Tibial nerve (tissue), 4 donors: ENCODE data around the gene CFAP299. TPM values are rescaled to one million over a fixed set of nuclear protein-coding genes. Genes with fewer than 3 reads are reported as not detected.

Experiments used
- DNase-seq, 2 donors: peaks; one replicate each; pipeline ENCODE4 v3.0.0-alpha.2; 2019; ENCODE audit warnings: low spot score in 2 of 2
- H3K27ac ChIP-seq, 4 donors: fragments of 200-600 bp; sonication (generic) in 3 of 4; one replicate each; pipeline ENCODE4 v1.5.1; 2017 to 2019; ENCODE audit warnings: mild to moderate bottlenecking in 1 of 4
- H3K27me3 ChIP-seq, 2 donors: fragments of 200-600 bp; sonication (generic) in 1 of 2; one replicate each; pipeline versions ENCODE4 v1.5.1 to v1.6.0; 2017 to 2019
- H3K36me3 ChIP-seq, 3 donors: fragments of 200-600 bp; sonication (generic); one replicate each; pipeline ENCODE4 v1.5.1; 2018 to 2019
- H3K4me1 ChIP-seq, 4 donors: fragments of 200-600 bp; sonication (generic) in 3 of 4; one replicate each; pipeline ENCODE4 v1.5.1; 2017 to 2019
- H3K4me3 ChIP-seq, 4 donors: fragments of 200-600 bp; sonication (generic) in 3 of 4; one replicate each; pipeline ENCODE4 v1.5.1; 2017 to 2019; ENCODE audit warnings: mild to moderate bottlenecking in 1 of 4, moderate library complexity in 1 of 4
- H3K9me3 ChIP-seq, 4 donors: fragments of 200-600 bp; sonication (generic) in 3 of 4; one replicate each; pipeline ENCODE4 v1.5.1; 2017 to 2019
- CTCF ChIP-seq, 5 experiments: fragments of 200-600 bp in 3 of 5; fragments of 450-650 bp in 2 of 5; sonication (generic) in 3 of 5; IDR thresholded peaks; one replicate each; pipeline ENCODE4 v1.5.1; 2016 to 2019; ENCODE audit warnings: antibody characterized with exemption in 5 of 5, mild to moderate bottlenecking in 3 of 5, moderate library complexity in 2 of 5
- EP300 ChIP-seq, 2 donors: sonication (generic); formaldehyde crosslinking; IDR thresholded peaks; one replicate each; pipeline ENCODE4 v1.6.1; 2017; ENCODE audit warnings: antibody characterized with exemption in 2 of 2, mild to moderate bottlenecking in 1 of 2
- POLR2A ChIP-seq, 2 donors: fragments of 450-650 bp; IDR thresholded peaks; one replicate each; pipeline ENCODE4 v1.6.1; 2017; ENCODE audit warnings: antibody characterized with exemption in 2 of 2, mild to moderate bottlenecking in 2 of 2, moderate library complexity in 2 of 2
- WGBS, 2 donors: methylation state at CpG; one replicate each; pipeline ENCODE4 v1.1.5; 2018; 5-methylcytosine and 5-hydroxymethylcytosine counted together
- total RNA-seq, 4 donors: library from RNA; depleted of rRNA; stranded (reverse); fragments of >200 nt; gene quantifications; one replicate each; pipeline ENCODE4 v1.1.0, GENCODE V29; 2016

CFAP299 gene
- total RNA-seq, 4 donors from 2014 or later: under 0.01 to 0.87 (median 0.39) TPM; not detected in 1

GRCh38 chr4:80610845-80611677 lies 275.5 kb downstream of the CFAP299 start:
- Histone ChIP-seq H3K9me3 (no peaks in the 10 kb centered on the region), H3K27ac (no peak overlapping the region), H3K4me3 (no peak overlapping the region), H3K4me1 (peaks cover 0 to 9% (median 4%) of the 10 kb centered on the region in 4 donors), H3K27me3 (no peaks in the 10 kb centered on the region), H3K36me3 (no peaks in the 10 kb centered on the region)
- WGBS, 2 donors: 35 to 38% methylated on average over 3 of the region's 3 CpGs
- TF ChIP-seq CTCF (IDR thresholded peaks at IDR 0.05) (no peak), EP300 (IDR thresholded peaks at IDR 0.05) (no peak), POLR2A (IDR thresholded peaks at IDR 0.05) (no peak)
- DNase-seq: no peak

- WGBS, 2 donors: 71 to 82% methylated on average over 2 of the region's 2 CpGs
- H3K27ac ChIP-seq: no peak overlapping the region
- H3K4me3 ChIP-seq: no peak overlapping the region
- DNase-seq: no peak
- H3K36me3 ChIP-seq: no peaks in the 10 kb centered on the region
- peaks cover 0 to 9% (median 4%) of the 10 kb centered on the region in 4 donors for H3K4me1 ChIP-seq
- no peaks in the 10 kb centered on the region for H3K9me3 ChIP-seq
- TF ChIP-seq POLR2A (IDR thresholded peaks at IDR 0.05) (no peak), CTCF (IDR thresholded peaks at IDR 0.05) (no peak), EP300 (IDR thresholded peaks at IDR 0.05) (no peak)
- no peaks in the 10 kb centered on the region for H3K27me3 ChIP-seq
These were observed 276.1 kb downstream of the CFAP299 start for GRCh38 chr4:80611678-80611979.

- no peak for DNase-seq
- Histone ChIP-seq H3K27me3 (no peaks in the 10 kb centered on the region), H3K36me3 (no peaks in the 10 kb centered on the region), H3K27ac (no peak overlapping the region), H3K4me1 (peaks cover 0 to 9% (median 4%) of the 10 kb centered on the region in 4 donors), H3K9me3 (no peaks in the 10 kb centered on the region), H3K4me3 (no peak overlapping the region)
- TF ChIP-seq CTCF (IDR thresholded peaks at IDR 0.05): no peak
- no peak for TF ChIP-seq POLR2A (IDR thresholded peaks at IDR 0.05)
- TF ChIP-seq EP300 (IDR thresholded peaks at IDR 0.05): no peak
These were observed 277.9 kb downstream of the CFAP299 start for GRCh38 chr4:80613470-80613869.

GRCh38 chr4:80614319-80614718 lies 278.8 kb downstream of the CFAP299 start:
- no peak for TF ChIP-seq EP300 (IDR thresholded peaks at IDR 0.05)
- no peak for TF ChIP-seq POLR2A (IDR thresholded peaks at IDR 0.05)
- no peak for TF ChIP-seq CTCF (IDR thresholded peaks at IDR 0.05)
- no peak for DNase-seq
- H3K4me3 ChIP-seq: no peak overlapping the region
- WGBS, 2 donors: 87% methylated on average over 6 of the region's 6 CpGs
- H3K27ac ChIP-seq: no peak overlapping the region
- peaks cover 0 to 9% (median 4%) of the 10 kb centered on the region in 4 donors for H3K4me1 ChIP-seq
- no peaks in the 10 kb centered on the region for H3K36me3 ChIP-seq
- no peaks in the 10 kb centered on the region for H3K9me3 ChIP-seq
- H3K27me3 ChIP-seq: no peaks in the 10 kb centered on the region

GRCh38 chr4:80615099-80615498 lies 279.6 kb downstream of the CFAP299 start:
- H3K27ac ChIP-seq: no peak overlapping the region
- H3K36me3 ChIP-seq: no peaks in the 10 kb centered on the region
- no peak for DNase-seq
- no peak overlapping the region for H3K4me3 ChIP-seq
- TF ChIP-seq CTCF (IDR thresholded peaks at IDR 0.05) (no peak), POLR2A (IDR thresholded peaks at IDR 0.05) (no peak), EP300 (IDR thresholded peaks at IDR 0.05) (no peak)
- H3K27me3 ChIP-seq: no peaks in the 10 kb centered on the region
- WGBS, 2 donors: 92 to 94% methylated on average over 2 of the region's 2 CpGs
- H3K9me3 ChIP-seq: no peaks in the 10 kb centered on the region
- peaks cover 0 to 9% (median 4%) of the 10 kb centered on the region in 4 donors for H3K4me1 ChIP-seq
